ENCODE results near the gene MAJIN.

MAJIN gene

DNA sequence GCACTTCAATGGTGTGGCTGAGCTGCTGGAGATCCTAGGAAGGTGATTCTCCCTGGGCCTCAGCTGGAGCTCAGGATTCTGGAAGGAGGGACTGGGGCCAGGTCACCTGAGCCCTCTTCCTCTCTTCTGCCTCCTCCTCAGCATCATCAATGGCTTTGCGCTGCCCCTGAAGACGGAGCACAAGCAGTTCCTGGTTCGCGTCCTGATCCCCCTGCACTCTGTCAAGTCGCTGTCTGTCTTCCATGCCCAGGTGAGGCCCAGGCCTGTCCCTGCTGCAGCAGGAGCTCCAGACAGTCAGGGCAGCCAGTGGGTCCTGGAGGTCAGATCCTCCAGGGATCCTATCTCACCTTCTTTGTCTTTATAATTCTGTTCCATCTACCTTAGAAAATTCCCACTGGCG is 41.6 kb downstream of the MAJIN start:
- H3K36me3 ChIP-seq (ENCODE audit: control insufficient read depth, insufficient read depth, low read length): peaks cover 4% of the 10 kb centered on the region; the same call in 1 of the 2 replicates
- H3K27ac ChIP-seq (ENCODE audit: low read depth, low read length): no peak overlapping the region
- H3K4me1 ChIP-seq (ENCODE audit: control insufficient read depth, insufficient read depth, low read length): peaks cover 4% of the 10 kb centered on the region
- H3K27me3 ChIP-seq (ENCODE audit: control insufficient read depth, insufficient read depth, low read length): peaks cover under 1% of the 10 kb centered on the region; the same call in 1 of the 2 replicates
- no peak overlapping the region for H3K9ac ChIP-seq (ENCODE audit: low read length)
- no peaks in the 10 kb centered on the region for H3K9me3 ChIP-seq (ENCODE audit: control insufficient read depth, insufficient read depth, low read depth, low read length)
- no peak overlapping the region for H3K4me3 ChIP-seq (ENCODE audit: low read depth, low read length)

DNA sequence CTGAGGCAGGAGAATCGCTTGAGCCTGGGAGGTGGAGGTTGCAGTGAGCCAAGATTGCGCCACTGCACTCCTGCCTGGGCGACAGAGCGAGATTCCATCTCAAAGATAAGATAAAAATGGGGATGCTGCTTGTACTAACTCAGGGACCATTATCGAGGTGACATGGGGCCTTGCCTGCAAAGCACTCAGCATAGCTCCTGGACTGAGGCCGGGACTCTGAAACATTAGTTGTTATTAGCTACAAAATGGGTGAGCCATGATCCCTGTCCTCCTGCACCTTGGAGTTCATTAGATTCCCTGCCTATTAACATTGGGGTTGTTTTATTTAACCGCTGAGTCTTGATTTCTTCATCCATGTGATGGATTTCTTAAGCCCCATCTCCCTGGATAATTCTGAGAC is 42.3 kb downstream of the MAJIN start:
- Histone ChIP-seq H3K4me1 (ENCODE audit: control insufficient read depth, insufficient read depth, low read length) (no peaks in the 10 kb centered on the region; the same call in 1 of the 2 replicates), H3K4me3 (ENCODE audit: low read depth, low read length) (no peak overlapping the region), H3K36me3 (ENCODE audit: control insufficient read depth, insufficient read depth, low read length) (peaks cover 4% of the 10 kb centered on the region; the same call in 1 of the 2 replicates), H3K9me3 (ENCODE audit: control insufficient read depth, insufficient read depth, low read depth, low read length) (no peaks in the 10 kb centered on the region), H3K27ac (ENCODE audit: low read depth, low read length) (no peak overlapping the region), H3K9ac (ENCODE audit: low read length) (no peak overlapping the region), H3K27me3 (ENCODE audit: control insufficient read depth, insufficient read depth, low read length) (peaks cover 6% of the 10 kb centered on the region)

DNA sequence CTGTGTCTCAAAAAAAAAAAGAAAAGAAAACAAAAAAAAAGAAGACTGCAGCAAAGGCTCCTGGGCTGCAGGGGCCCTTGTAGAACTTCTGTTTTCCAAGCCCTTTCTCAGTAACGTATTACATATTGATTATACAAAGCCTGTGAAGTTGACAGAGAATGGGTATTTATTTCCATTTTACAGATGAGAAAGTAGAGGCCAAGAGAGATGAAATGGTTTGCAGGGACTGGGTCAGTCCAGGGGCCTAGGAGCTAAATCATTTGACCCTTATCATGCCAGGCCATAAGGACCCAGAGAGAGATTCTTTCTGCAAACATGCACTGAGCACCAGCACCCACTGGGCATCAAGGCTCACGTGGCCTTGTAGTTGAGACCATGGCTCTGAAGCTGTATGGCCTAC is 43.0 kb downstream of the MAJIN start:
- no peak overlapping the region for H3K4me3 ChIP-seq (ENCODE audit: low read depth, low read length)
- H3K27ac ChIP-seq (ENCODE audit: low read depth, low read length): no peak overlapping the region
- H3K4me1 ChIP-seq (ENCODE audit: control insufficient read depth, insufficient read depth, low read length): no peaks in the 10 kb centered on the region; the same call in 1 of the 2 replicates
- no peaks in the 10 kb centered on the region for H3K9me3 ChIP-seq (ENCODE audit: control insufficient read depth, insufficient read depth, low read depth, low read length)
- H3K36me3 ChIP-seq (ENCODE audit: control insufficient read depth, insufficient read depth, low read length): peaks cover 4% of the 10 kb centered on the region; the same call in 1 of the 2 replicates
- no peak overlapping the region for H3K9ac ChIP-seq (ENCODE audit: low read length)
- peaks cover 6% of the 10 kb centered on the region for H3K27me3 ChIP-seq (ENCODE audit: control insufficient read depth, insufficient read depth, low read length)

DNA sequence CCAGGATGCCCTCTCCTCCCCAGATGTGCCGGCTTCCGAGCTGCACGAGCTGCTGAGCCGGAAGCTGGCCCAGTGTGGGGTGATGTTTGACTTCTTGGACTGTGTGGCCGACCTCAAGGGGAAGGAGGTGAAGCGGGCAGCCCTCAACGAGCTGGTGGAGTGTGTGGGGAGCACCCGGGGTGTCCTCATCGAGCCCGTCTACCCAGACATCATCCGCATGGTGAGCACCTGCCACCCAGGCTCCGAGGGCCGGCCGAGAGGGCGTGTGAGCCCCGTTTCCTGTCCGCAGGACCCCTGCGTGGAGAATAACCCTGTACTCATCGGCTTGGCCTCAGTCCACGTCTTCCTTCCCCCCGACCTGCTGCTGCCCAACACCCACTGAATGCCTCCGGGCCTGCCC is 45.2 kb downstream of the MAJIN start:
- Histone ChIP-seq H3K27ac (ENCODE audit: low read depth, low read length) (no peak overlapping the region), H3K9ac (ENCODE audit: low read length) (no peak overlapping the region), H3K36me3 (ENCODE audit: control insufficient read depth, insufficient read depth, low read length) (peaks cover 4% of the 10 kb centered on the region; the same call in 1 of the 2 replicates), H3K4me3 (ENCODE audit: low read depth, low read length) (no peak overlapping the region), H3K9me3 (ENCODE audit: control insufficient read depth, insufficient read depth, low read depth, low read length) (no peaks in the 10 kb centered on the region), H3K27me3 (ENCODE audit: control insufficient read depth, insufficient read depth, low read length) (peaks cover 6% of the 10 kb centered on the region), H3K4me1 (ENCODE audit: control insufficient read depth, insufficient read depth, low read length) (peaks cover 6% of the 10 kb centered on the region)

DNA sequence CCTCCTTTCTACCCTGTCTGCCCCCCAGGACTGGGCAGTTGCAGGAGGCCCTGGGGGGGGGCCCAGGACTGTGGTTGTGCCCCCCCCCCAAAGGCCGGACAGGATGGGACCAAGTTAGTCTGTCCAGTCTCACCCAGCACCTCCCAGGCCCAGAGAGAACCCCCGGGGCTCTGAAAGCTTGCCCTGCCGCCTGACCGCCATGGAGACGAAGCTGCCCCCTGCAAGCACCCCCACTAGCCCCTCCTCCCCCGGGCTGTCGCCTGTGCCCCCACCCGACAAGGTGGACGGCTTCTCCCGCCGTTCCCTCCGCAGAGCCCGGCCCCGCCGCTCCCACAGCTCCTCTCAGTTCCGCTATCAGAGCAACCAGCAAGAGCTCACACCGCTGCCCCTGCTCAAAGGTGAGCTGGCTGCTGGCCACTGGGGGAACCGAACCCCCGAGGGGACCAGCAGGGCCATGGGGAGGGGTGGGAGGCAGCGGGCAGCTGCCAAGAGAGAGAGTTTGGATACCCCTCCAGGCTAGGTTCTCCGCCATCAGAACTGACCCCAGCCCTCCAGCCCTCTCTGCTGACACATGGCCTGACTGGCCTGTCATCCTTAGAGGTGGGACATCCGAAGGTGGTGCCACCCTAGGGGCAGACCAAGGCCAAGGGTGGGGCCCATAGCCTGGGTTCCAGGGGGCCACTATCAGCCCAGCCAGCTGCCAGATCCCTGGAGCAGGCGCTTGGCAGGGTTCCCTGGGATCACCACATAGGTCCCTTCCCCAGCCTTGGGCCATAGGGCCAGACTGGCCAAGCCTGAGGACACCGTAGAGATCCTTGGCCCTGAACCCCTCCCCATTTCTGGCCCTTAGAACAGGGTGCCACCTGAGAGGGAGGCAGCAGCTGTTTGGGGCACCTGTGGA is 46.1 kb downstream of the MAJIN start:
- H3K9ac ChIP-seq (ENCODE audit: low read length): no peak overlapping the region
- peak overlapping the region; percentile 63 for H3K4me3 ChIP-seq (ENCODE audit: low read depth, low read length)
- no peak overlapping the region for H3K27ac ChIP-seq (ENCODE audit: low read depth, low read length)

DNA sequence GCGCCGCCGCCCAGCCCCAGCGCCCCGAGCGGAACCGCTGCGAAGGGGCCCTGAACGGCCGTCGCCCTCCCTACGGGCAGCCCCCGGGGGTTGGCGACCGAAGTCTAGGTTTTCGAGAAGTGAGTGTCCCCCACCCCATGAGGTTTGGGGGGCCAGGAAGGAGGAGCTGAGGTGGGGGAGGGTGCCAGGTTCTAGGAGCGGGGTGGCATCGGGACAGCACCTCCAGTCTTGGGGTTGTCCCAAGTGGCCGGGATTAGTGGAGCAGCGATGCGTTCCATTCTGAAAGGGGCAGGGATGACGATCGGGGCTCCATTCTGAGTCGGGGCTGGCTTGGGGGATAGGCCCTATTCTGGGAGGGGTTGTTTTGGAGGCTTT is 47.0 kb downstream of the MAJIN start:
- peaks cover 6% of the 10 kb centered on the region for H3K27me3 ChIP-seq (ENCODE audit: control insufficient read depth, insufficient read depth, low read length)
- H3K36me3 ChIP-seq (ENCODE audit: control insufficient read depth, insufficient read depth, low read length): no peaks in the 10 kb centered on the region
- peak overlapping the region; percentile 63 for H3K4me3 ChIP-seq (ENCODE audit: low read depth, low read length)
- peaks cover 6% of the 10 kb centered on the region for H3K4me1 ChIP-seq (ENCODE audit: control insufficient read depth, insufficient read depth, low read length)
- H3K27ac ChIP-seq (ENCODE audit: low read depth, low read length): no peak overlapping the region
- no peak overlapping the region for H3K9ac ChIP-seq (ENCODE audit: low read length)
- no peaks in the 10 kb centered on the region for H3K9me3 ChIP-seq (ENCODE audit: control insufficient read depth, insufficient read depth, low read depth, low read length)

More for the DNA sequence above, 46.1 kb downstream of the MAJIN start:
- Histone ChIP-seq H3K4me1 (ENCODE audit: control insufficient read depth, insufficient read depth, low read length) (peaks cover 6% of the 10 kb centered on the region), H3K27me3 (ENCODE audit: control insufficient read depth, insufficient read depth, low read length) (peaks cover 6% of the 10 kb centered on the region), H3K36me3 (ENCODE audit: control insufficient read depth, insufficient read depth, low read length) (peaks cover 4% of the 10 kb centered on the region; the same call in 1 of the 2 replicates), H3K9me3 (ENCODE audit: control insufficient read depth, insufficient read depth, low read depth, low read length) (no peaks in the 10 kb centered on the region)

DNA sequence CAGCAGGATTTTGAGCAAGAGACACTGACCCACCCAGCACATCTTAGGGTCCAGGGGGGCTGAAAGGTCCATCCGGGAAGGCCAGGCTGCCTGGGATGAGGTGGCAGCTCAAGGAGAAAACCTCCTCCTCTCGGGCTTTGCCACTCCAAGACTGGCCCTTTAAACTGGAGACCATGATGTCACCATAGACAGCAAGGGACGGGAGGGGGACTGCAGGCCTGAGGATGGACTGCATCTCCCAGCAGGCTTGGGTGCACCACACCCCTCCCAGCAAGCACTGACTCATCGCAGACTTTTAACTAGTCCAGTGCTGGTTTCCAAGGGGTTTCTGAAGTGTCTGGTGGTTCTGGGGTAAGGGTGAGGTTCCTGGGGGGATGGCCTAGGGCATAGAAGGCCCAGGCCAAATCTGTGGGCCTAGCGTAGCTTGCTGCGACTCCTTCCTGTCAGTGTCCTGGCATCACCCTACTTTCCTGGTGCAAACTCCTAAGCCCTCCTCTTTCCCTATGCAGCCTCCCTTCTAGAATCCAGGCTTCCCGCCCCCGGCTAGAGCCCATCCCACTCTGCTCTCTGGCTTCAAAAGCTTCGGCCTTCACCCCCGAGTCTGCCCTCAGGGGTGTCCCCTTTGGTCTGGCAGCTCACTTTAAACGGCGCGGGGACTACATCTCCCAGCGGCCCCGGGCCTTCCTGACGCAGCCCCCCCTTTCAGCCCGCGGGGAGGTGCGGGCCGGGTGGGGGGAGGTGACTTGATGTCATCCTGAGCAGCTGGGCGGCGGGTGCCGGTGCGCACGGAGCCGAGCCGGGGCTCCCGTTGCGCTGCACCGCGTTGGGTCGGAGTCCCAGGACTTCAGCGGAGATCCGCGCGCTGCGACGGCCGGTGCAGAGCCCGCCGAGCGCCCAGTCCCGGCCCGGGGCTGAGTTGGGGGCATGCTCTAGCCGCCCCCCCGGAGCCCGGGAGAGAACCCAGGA is 47.7 kb downstream of the MAJIN start, which contains the start of gene PPP2R5B:
TSS of gene PPP2R5B (plus strand) at position 746 of the 966 bp plus-strand sequence. CDS start 1,046 bp downstream, outside the sequence.
- H3K4me3 ChIP-seq (ENCODE audit: low read depth, low read length): peak within 1 kb of the TSS; percentile 63
- H3K9me3 ChIP-seq (ENCODE audit: control insufficient read depth, insufficient read depth, low read depth, low read length): no peaks in the 10 kb centered on the region
- peaks cover 6% of the 10 kb centered on the region for H3K27me3 ChIP-seq (ENCODE audit: control insufficient read depth, insufficient read depth, low read length)
- H3K9ac ChIP-seq (ENCODE audit: low read length): peak within 1 kb of the TSS; percentile 36
- H3K27ac ChIP-seq (ENCODE audit: low read depth, low read length): peak within 1 kb of the TSS; percentile 26; the same call in 1 of the 2 replicates
- no peaks in the 10 kb centered on the region for H3K36me3 ChIP-seq (ENCODE audit: control insufficient read depth, insufficient read depth, low read length)
- peaks cover 6% of the 10 kb centered on the region for H3K4me1 ChIP-seq (ENCODE audit: control insufficient read depth, insufficient read depth, low read length)

DNA sequence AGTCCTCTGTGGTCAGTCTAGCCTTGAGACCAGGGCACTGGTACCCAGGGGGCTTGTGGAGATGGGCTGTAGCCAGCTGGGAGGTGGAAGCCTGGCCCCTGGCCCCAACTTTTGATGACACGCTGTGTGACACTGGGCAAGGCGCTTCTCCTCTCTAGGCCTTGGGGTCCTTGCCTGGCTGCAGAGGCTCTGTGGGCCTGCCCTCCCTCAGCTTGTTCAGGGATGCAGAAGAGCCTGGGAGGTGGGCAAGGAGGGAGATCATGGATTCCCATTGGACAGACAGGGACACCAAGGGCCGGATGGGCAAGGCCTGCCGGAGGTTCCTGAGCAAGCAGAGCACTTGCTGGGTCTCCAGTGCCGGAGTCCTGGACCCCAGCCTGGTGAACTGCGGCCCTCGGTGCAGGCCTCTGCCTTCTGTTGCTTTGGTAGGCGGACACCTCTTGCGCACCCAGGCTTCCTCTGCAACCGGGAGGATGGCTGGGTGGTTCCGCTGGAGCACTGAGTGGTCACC is 48.7 kb downstream of the MAJIN start:
- Histone ChIP-seq H3K27me3 (ENCODE audit: control insufficient read depth, insufficient read depth, low read length) (peaks cover 6% of the 10 kb centered on the region), H3K4me3 (ENCODE audit: low read depth, low read length) (no peak overlapping the region), H3K36me3 (ENCODE audit: control insufficient read depth, insufficient read depth, low read length) (no peaks in the 10 kb centered on the region), H3K9ac (ENCODE audit: low read length) (no peak overlapping the region), H3K4me1 (ENCODE audit: control insufficient read depth, insufficient read depth, low read length) (peaks cover 6% of the 10 kb centered on the region), H3K27ac (ENCODE audit: low read depth, low read length) (no peak overlapping the region), H3K9me3 (ENCODE audit: control insufficient read depth, insufficient read depth, low read depth, low read length) (no peaks in the 10 kb centered on the region)

DNA sequence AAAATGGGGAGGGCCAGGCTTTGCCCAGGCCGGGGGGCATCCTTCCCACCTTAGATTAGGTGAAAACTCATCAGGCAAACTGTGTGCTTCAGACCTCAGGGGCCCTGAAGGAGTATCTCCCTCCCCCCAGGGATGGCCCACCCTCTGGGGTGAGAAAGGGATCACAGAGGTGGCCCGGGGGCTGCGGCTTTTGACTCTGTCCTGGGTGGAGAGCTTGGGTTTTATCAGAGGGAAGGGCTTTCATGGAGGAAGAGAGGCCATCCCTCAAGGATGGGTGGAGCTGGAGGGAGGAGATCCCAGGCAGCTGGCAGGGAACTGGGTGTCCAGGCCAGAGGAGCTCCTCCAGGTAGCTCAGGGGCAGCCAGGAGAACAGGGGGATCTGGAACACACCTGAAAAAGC is 50.5 kb downstream of the MAJIN start:
- Histone ChIP-seq H3K27ac (ENCODE audit: low read depth, low read length) (no peak overlapping the region), H3K27me3 (ENCODE audit: control insufficient read depth, insufficient read depth, low read length) (peaks cover 6% of the 10 kb centered on the region), H3K36me3 (ENCODE audit: control insufficient read depth, insufficient read depth, low read length) (no peaks in the 10 kb centered on the region), H3K9me3 (ENCODE audit: control insufficient read depth, insufficient read depth, low read depth, low read length) (no peaks in the 10 kb centered on the region), H3K4me3 (ENCODE audit: low read depth, low read length) (no peak overlapping the region), H3K9ac (ENCODE audit: low read length) (no peak overlapping the region), H3K4me1 (ENCODE audit: control insufficient read depth, insufficient read depth, low read length) (peaks cover 9% of the 10 kb centered on the region)

DNA sequence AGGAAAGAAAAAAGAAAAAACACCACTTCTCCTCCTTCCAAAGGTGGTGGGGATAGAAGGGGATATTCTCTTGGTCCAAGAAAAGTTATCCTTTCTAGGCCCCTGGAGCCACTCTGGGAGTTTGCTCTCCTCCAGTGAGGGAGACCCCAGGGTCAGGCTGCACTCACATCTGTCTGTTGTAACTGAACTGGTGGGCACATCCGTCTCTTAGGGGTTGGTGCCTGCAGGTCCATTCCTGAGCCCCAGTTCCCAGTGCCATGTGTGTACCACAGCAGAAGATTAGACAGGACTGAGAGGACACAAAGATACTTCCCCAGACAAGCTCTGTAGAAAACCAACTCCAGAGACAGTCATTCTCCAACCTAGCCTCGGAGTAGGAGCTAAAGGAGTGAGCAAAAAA is 51.8 kb downstream of the MAJIN start:
- H3K27ac ChIP-seq (ENCODE audit: low read depth, low read length): no peak overlapping the region
- no peak overlapping the region for H3K4me3 ChIP-seq (ENCODE audit: low read depth, low read length)
- no peak overlapping the region for H3K9ac ChIP-seq (ENCODE audit: low read length)
- H3K27me3 ChIP-seq (ENCODE audit: control insufficient read depth, insufficient read depth, low read length): peaks cover 3% of the 10 kb centered on the region
- H3K36me3 ChIP-seq (ENCODE audit: control insufficient read depth, insufficient read depth, low read length): no peaks in the 10 kb centered on the region
- H3K4me1 ChIP-seq (ENCODE audit: control insufficient read depth, insufficient read depth, low read length): peaks cover 16% of the 10 kb centered on the region
- H3K9me3 ChIP-seq (ENCODE audit: control insufficient read depth, insufficient read depth, low read depth, low read length): no peaks in the 10 kb centered on the region

Measured in HUES6 (cell line).